NCI-H1048 (cell line): Measurements from ENCODE around the gene ENTPD8.

Experiments used
- DNase-seq: peaks from one replicate; lab custom pipeline; 2025; lab: John Stamatoyannopoulos, UW

Gene ENTPD8

DNA sequence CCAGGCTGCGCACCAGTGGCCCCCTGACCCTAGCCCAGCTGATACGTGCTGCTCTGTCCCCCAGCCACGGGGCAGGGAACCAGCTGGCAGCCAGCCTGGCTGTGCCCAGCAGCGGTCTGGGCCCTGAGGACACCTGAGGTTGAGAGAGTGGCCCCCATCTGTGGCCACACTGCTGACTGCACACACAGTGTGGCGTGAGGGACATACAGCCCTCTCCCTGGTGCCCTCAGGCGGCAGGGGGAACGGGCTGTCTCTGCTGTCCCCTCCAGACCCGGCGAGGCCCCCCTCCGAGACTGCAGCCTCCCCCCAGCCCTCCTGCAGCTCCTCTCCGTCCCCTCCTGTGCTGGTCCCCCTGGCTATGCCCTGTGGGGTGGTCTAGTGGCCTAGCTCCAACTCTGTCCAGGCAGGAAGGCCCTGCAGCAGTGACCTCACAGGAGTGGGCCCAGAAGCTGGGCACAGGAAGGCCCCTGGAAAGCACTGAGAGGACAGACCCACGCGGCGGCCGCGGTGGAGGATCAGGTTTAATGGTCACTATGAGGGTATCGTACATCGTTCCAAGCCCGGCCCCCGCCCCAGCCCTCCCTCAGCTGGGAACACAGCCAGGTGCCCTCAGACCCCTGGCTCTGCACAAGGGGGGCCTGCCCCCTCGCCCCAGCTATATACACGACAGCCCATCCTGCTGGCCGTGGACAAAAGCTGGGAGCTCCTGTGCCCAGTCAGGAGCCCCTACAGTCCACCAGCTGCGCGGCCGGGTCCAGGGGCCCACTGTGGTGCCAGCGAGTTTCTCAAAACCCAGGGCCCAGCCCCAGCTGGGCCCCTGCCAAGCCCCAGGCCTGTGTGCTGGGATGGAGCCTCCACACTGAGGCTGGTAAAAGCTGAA is 6.8 kb upstream of the ENTPD8 start:
- no peak for DNase-seq

DNA sequence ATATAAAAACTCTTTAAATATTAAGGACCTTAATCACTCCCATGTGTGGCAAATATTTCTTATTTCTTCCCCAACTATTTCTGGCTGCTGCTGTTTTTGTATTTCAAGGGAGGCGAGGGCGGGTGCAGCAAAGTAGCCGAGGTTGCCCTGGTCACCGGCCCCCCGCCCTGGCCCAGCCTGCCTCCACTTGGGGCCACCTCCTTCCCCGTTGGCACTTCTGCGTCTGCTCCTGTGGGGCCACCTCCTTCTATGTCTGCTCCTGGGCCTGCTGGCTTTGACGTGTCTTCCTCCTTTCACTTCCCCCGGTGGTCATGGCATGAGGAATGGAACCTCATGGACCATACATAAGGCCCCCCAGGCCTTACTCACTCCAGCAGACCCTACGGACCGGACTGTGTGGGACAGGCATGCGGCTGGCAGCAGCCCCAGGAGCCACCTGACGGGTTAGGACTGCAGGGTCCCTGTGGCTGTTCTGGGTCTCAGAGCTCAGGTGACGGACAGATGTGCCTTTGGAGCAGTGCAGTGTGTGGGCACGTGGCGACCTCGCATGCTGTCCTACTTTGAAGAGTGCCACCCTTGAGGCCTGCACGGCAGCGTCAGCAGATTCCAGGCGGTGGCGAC is 5.8 kb upstream of the ENTPD8 start:
- no peak for DNase-seq

DNA sequence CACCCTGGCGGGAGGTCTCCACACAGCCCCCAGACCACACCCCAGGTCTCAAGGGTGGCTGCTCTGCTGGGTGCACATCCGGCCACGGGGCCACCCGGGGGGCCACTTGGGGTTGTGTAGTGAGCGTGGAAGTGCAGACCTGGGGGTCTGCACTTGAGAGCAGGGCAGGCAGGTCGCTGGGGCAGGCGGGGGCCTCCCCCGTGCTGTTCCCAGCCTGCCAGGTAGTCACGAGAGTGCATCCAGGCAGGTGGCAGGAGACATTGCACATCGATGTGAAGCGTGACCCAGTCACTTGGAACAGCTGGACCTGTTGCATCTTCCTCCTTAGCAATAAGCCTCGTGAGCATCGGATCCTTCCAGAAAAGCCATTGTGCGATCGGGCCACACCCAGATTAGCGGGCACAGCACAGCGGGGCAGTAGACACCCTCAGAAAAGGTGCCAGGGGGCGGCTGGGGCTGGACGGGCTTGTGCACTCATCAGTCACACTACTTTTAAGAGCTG is 4.8 kb upstream of the ENTPD8 start:
- no peak for DNase-seq

DNA sequence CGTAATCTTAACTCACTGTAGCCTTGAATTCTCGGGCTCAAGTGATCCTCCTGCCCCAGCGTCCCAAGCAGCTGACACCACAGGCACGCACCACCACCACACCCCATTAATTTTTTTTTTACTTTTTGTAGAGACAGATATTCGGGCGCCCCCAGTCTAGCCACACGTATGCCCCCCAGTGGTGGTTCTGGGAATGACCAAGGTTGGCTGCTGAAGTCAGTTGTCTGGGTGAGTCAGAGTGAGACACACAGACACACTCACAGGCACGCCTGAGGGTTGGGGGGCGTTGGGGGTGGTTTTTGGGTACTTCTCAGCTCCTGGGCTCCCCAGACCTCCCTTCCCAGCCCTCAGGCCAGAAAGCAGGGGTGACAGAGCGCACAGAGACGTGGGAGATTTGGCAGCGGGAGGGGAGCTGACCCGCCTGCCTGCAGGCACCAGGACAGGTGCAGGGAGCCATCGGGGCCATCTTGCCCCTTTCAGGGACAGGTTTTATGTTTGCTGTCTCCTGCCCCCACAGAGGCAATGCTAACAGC is 4.2 kb upstream of the ENTPD8 start:
- DNase-seq = peak; percentile 19

DNA sequence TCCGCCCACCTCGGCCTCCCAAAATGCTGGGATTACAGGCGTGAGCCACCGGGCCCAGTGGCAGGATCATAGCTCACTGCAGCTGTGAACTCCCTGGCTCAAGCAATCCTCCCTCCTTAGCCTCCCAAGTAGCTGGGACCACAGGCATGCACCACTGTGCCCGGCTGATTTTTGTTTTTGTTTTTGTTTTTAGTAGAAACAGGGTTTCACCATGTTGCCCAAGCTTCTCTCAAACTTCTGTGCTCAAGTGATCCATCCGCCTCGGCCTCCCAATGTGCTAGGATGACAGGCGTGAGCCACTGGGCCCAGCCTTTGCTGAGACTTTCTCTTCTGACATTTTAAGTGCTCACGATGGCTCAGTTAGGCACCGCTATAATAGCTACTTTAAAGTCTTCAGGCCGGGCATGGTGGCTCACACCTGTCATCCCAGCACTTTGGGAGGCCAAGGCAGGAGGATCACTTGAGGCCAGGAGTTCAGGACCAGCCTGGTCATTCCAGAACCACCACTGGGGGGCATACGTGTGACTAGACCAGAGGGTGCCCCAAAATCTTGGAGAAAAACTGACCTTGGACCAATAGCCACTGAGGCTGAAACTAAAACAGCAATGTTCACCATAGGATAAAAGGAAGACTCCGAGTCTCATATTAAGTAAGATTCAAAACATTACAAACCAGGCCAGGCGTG is 3.1 kb upstream of the ENTPD8 start:
- DNase-seq = no peak

DNA sequence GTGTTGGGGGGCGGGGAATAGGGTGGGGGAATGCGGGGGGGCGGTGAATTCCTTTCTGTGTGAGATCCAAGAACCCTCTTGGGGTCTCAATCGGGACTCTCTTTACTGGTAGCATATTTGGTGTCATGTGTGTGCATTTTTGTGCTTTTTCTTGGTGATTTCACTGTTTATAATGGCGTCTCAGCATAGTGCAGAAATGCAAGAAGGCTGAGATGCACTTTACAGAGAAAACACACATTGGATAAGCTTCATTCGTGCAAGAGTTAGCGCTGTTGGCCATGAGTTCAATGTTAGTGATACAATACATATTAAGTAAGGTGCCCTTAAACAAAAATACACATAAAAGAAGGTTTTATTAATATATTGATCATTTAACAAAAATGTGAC is 771 bp upstream of the ENTPD8 start:
- DNase-seq = no peak

DNA sequence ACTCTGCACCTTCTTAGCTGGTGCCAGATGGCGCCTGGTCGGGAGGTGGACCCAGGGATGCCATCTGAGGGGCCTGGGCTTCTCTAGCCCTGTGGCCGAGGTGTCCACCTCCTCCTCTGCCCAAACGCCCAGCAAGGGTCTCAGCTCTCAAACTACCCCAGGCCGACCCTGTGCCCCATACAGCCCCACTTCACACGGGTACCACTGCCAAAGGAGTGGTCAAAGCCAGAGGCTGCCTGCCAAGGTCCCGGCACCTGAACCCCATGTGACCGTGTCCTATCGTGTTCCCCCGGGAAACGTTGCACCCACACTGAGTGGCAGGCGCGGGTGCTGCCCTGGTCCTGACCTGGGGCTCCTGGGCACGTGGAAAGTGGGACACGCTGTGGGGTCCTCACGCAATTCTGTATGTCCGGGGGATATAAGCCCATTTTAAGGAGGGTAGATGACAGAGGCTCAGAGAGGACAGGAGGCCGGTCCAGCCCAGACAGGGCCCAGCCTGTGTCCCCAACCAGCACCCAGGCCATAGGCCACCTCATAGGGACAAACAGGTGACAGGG is 1.9 kb downstream of the ENTPD8 start:
- DNase-seq = no peak

DNA sequence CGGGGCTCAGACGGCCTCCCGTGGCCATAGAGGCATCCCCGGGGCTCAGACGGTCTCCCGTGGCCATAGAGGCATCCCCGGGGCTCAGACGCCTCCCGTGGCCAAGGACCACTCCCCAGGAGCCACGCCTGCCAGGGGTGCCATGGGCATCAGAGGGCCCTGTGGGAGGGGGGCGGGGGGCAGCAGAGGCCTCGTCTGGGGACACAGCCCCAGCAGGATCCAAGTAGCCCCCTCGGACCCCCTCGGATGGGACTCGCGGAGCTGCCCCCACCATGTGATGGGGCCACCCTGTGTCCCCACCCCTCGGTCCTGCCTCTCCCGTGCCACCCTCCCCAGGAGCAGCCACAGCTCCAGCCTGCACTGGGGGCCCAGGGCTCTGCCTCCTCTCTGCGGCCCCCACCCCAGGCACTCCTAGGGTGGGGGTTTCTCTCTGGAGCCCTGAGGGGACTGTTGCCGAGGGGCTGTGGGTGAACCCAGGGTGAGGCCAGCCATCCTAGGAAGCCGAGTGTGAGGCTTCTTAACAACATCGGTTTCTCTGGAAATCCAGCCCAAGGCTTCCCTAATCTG is 2.5 kb downstream of the ENTPD8 start:
- no peak for DNase-seq

DNA sequence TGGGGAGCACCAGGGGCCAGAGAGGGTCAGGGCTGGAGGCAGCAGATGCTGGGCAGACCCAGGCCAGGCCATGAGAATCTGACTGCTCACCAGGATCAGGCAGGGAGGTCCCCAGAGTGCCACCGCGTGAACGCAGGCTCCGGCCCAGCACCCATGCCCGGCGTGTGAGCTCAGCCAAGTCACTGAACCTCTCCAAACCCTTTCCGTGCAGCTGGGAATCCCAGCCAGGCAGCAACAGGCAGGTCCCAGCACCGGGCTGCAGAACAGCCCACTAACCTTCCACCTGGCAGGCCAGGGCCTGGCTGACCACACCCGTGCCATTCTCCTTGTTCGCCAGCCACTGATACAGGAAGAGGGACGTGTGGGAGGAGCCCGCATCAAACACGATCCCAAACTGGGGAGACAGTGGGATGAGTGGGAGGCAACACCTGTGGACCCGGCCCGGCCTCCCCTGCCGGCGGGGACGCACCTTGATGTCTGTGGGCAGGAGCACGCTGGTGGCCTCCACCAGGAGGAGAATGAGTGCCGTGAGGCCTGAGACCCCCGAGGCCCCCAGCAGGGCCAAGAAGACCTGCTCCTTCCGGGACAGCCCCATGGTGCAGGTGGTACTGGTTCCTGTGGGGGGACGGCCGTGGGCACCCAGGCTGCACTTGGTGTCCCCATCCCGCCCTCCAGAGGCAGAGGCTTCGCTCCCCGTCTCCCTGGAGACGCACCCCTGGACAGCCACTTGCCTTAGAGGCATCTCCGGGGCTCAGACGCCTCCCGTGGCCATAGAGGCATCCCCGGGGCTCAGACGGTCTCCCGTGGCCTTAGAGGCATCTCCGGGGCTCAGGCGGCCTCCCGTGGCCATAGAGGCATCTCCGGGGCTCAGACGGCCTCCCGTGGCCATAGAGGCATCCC is 3.2 kb downstream of the ENTPD8 start:
- DNase-seq = no peak

DNA sequence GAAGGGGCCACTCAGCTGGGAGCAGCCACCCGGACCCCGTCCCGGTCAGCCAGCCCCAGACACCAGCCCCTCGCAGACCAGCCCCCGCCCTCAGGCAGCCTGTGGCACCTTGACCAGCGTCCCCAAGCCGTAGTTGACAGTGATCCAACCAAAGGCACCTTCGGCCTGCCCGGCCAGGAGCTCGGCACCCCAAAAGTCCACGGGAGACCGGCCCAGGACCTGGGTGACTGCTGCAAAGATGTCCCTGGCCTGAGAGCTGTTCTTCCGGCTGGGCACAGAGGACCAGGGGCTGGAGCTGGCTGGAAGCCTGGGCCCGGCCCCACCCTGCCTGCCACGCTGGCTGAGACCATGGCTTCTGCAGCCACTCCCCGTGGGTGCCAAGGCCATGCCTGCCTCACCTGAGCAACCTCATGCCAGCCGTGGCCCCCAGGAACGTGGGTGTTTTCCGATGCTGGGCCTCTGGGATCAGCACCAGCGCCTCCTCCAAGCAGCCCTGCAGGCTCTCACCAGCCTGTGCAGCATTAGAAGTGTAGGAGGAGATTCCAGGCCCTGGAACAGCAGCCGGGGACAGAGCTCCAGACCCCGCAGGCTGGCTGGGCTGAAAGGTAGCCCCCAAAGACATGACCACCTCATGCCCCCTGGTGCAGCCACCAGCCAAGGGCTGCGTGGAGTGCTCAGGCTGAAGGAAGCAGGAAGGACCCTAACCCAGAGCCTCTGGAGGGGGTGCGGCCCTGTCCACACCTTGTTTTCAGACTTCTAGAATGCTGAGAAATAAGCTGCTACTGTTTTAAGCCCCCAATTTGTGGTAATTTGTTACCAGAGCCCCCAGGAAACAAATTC is 4.2 kb downstream of the ENTPD8 start:
- no peak for DNase-seq

DNA sequence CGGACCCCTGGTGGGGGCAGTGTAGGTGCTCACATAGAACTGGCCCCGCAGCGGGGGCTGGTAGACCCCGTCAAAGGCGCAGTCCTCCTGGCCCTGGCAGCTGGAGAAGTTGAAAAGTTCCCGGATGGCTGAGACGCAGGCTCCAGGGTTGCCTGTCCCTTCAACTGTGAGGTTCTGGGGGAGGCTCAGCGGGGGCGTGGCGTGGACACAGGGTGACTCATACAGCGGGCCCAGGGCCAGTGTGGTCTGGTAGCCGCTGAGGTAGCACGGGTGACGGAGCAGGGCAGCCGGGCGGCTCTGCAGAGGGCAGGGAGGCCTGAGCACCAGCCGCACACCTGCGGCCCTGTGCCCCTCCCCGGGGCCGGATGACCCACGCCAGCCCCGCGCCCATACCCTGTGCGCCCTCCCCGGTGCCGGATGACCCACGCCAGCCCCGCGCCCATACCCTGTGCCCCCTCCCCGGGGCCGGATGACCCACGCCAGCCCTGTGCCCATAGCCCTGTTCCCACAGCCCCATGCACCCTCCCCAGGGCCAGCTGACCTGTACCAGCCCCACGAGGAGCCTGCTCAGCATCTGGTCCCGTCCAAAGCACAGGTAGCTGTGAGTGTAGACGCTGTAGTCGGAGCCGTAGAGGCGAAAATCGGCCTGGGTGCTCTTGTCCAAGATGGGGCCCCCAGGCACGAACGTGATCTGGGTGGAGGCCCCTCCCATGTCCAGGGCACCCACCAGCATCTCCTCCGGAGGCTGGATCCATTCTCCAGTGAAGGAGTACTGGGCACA is 5.0 kb downstream of the ENTPD8 start:
- DNase-seq = no peak

DNA sequence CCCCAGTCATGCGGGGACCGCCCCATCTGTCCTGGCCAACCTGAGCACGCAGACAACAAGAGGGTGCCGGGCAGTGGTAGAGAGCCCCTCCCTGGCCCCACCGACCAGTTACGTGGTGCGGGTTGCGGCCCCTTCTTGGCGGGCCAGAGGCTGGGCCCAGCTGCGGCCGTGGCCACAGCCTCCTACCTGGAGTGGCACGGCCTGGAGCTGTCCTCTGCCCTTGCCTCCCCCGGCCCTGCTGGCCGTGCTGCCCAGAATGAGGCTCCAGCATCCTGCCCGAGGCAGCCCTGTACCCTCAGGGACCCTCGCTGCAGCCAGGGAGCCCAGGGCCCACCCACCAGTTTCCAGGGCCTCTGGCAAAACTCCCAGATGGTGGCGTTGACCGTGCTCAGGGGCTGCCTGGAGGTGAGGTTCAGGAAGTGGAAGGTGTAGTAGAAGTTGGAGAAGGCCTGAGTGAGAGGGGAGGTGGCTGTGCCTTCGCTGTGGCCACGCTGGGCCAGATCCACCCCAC is 5.7 kb downstream of the ENTPD8 start:
- DNase-seq = no peak

DNA sequence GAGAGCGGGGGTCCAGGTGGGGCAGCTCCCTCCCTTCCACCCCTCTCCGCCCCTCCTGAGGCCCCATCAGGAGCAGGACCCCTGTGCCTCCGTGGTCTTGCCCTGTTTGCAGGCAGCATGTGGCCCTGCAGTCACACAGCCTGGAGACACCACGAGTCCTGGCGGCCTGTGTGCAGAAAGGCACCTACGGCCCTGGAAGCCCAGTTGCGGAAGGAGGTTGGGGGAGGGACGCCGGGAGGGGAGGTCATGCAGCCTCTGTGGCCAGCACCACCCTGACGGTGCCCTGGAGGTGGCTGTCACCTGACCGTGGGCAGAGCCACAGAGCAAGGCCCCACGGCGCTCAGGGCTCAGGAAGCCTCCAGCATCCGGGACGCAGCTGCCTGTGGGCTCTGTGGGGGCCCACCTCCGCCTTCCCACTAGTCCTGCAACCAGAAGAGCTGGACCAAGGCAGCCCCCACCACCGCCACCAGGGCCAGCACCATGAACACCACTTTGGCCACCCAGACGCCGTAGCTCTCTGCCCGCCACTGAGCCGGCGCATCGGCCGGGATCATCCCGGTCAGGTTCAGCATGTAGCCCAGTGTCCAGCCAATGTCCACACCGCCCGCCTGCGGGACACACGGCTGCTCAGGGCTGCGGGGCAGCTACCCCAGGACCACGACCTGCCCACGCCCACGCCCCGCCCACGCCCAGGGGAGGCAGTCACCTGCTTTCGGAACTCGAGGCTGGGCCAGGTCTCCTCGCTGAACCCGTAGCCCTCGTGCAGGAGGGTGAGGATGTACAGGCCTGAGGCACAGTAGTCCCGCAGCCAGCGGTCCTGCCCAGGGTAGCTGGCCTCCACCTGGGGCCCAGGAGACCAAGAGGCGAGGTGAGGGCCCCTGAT is 6.4 kb downstream of the ENTPD8 start:
- no peak for DNase-seq

DNA sequence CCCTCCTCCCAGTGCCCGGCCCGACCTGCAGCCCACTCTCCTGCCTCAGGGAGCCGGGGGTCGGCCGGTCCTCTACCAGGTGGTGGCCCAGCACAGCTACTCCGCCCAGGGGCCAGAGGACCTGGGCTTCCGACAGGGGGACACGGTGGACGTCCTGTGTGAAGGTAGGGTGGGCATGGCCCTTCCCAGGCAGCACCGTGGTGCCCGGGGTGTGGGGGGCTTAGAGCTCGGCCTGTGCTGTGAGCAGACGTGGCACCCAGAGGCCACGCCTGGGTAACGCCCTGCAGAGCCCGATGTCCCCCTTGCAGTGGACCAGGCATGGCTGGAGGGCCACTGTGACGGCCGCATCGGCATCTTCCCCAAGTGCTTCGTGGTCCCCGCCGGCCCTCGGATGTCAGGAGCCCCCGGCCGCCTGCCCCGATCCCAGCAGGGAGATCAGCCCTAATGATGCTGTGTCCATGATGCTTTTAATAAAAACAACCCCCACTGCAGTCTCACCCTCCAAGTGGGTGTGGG is 7.2 kb downstream of the ENTPD8 start:
- no peak for DNase-seq

DNA sequence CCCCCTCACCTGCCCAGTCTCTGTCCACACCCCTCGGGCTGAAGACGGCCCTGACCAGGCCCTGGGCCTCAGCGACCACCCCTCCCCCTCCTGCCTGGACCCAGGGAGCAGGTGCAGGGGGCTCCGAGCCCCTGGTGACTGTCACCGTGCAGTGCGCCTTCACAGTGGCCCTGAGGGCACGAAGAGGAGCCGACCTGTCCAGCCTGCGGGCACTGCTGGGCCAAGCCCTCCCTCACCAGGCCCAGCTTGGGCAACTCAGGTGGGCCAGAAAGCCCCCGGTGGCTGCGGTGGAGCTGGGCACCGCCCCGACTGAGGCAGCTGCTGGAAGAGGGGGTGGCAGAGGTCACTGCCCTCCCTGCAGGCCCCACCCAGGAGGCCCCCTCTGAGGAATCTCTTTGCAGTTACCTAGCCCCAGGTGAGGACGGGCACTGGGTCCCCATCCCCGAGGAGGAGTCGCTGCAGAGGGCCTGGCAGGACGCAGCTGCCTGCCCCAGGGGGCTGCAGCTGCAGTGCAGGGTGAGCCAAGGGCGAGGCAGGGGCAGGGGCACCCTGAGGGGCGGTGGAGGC is 7.7 kb downstream of the ENTPD8 start:
- no peak for DNase-seq

DNA sequence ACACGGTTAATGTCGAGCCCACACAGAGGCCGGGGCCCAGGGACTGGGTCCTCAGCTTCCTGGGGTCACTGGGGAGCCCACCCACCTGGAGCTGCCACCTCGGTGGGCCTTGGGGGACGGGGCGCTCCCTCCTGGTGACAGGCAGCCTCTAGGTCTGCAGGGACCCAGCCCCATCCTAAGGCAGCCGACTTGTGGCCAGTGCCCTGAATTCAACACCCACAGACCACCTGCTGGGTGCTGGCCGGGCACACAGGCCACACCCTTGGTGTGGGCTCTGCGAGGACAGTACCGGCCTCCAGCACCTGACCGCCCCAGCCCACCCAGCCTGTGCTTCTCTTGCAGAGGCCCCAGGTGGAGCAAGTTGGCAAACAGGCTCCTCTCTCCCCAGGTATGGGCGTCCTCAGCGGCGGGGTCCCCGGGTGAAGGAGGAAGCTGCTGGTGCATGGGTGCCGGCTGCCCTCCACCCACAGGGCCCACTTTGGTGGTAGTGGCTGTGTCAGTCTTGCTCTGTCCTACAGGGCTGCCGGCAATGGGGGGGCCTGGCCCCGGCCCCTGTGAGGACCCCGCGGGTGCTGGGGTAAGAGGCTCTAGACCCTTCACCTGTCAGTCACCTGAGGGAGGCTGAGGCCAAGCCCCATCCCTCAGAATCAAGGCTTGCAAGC is 8.3 kb downstream of the ENTPD8 start:
- no peak for DNase-seq

DNA sequence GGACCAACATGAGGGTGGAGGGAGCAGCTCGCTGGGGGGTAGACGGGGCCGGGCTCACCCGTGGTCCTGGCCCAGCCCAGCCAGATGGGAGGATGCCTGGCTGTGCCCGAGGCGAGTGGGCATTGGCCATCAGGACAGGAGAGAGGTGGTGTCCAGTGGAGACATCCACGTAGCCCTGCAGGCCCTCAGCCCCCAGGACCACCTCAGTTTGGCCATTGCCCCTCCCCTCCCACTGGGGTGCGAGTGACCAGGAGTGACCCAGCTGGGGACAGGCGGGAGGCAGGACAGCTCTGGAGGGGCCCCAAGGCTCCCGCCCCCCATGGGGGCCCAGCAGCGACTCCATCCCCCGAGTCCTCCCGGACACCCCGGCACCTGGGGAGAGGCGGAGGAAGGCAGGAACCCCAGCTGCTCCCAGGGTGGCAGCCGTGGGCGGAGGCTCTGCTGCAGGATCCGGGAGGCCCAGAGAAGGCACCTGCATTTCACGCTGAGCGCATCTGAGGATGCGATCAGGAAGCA is 9.7 kb downstream of the ENTPD8 start:
- DNase-seq = no peak
